Esophagus muscularis mucosa (tissue), 3 donors: ENCODE measurements around the gene SCO1.

Experiments used
- CTCF ChIP-seq, 3 experiments: fragments of 200-600 bp in 2 of 3; fragments of 450-650 bp in 1 of 3; sonication (generic) in 2 of 3; IDR thresholded peaks; one replicate each; pipeline ENCODE4 v1.5.1; 2017 to 2019; ENCODE audit warnings: antibody characterized with exemption in 3 of 3, mild to moderate bottlenecking in 2 of 3, moderate library complexity in 1 of 3
- POLR2A ChIP-seq: fragments of 450-650 bp; IDR thresholded peaks from one replicate; pipeline ENCODE4 v1.6.1; 2017; ENCODE audit warnings: antibody characterized with exemption, moderate library complexity, mild to moderate bottlenecking, low read depth

- TF ChIP-seq CTCF (IDR thresholded peaks at IDR 0.05) (no peak), POLR2A (no peak)
Observed at GRCh38 chr17:10623737-10624338, 73.5 kb downstream of the SCO1 start.
